Osteoblast (primary cell): ENCODE measurements around the gene GPX4. TPM values are rescaled to one million over a fixed set of nuclear protein-coding genes. Genes with fewer than 3 reads are reported as not detected.

ENCODE experiments used
- DNase-seq: peaks from one replicate; pipeline ENCODE4 v3.0.0; 2011; ENCODE audit warnings: low spot score, mixed read lengths; ENCODE audit not compliant: insufficient read length; ENCODE audit errors: missing footprints
- H2AFZ ChIP-seq: 2 replicates; pipeline ENCODE4 v1.6.0; 2011; ENCODE audit warnings: mild to moderate bottlenecking, low read length
- H3K27ac ChIP-seq: 2 replicates; pipeline ENCODE4 v1.5.1; 2011; ENCODE audit warnings: mild to moderate bottlenecking, low read depth, low read length, moderate library complexity
- H3K27me3 ChIP-seq: 2 replicates; pipeline ENCODE4 v1.6.0; 2012; ENCODE audit warnings: mild to moderate bottlenecking, control low read depth, inconsistent platforms, low read length, moderate library complexity; ENCODE audit not compliant: insufficient read depth
- H3K36me3 ChIP-seq: 2 replicates; pipeline ENCODE4 v1.5.1; 2011; ENCODE audit warnings: mild to moderate bottlenecking, low read length, control low read depth, moderate library complexity; ENCODE audit not compliant: insufficient read depth
- H3K4me1 ChIP-seq: 2 replicates; pipeline ENCODE4 v1.5.1; 2011; ENCODE audit warnings: mild to moderate bottlenecking, low read length, control low read depth, moderate library complexity; ENCODE audit not compliant: insufficient read depth
- H3K4me2 ChIP-seq: 2 replicates; pipeline ENCODE4 v1.6.0; 2011; ENCODE audit warnings: mild to moderate bottlenecking, low read length; ENCODE audit not compliant: insufficient read depth
- H3K4me3 ChIP-seq: fragments of 200-600 bp; sonication (generic); 3 replicates; pipeline ENCODE4 v1.5.1; 2012; ENCODE audit warnings: mild to moderate bottlenecking, low read length, inconsistent platforms; ENCODE audit not compliant: insufficient read depth
- H3K79me2 ChIP-seq: 2 replicates; pipeline ENCODE4 v1.6.0; 2012; ENCODE audit warnings: mild to moderate bottlenecking, low read length, control low read depth, inconsistent platforms; ENCODE audit not compliant: insufficient read depth
- H3K9me3 ChIP-seq: 2 replicates; pipeline ENCODE4 v1.5.1; 2011; ENCODE audit warnings: low read depth, low read length, control low read depth
- H4K20me1 ChIP-seq: 2 replicates; pipeline ENCODE4 v1.6.0; 2012; ENCODE audit warnings: mild to moderate bottlenecking, low read length, control low read depth; ENCODE audit not compliant: insufficient read depth
- total RNA-seq: library from RNA; depleted of rRNA; stranded (reverse); fragments of >200 nt; gene quantifications from 2 replicates; pipeline ENCODE4 v1.2.3, GENCODE V29; 2012
- TF ChIP-seq, protein P1 (sequence below): IDR thresholded peaks from 2 replicates; pipeline ENCODE4 v1.5.1; 2011; ENCODE audit warnings: mild to moderate bottlenecking, low read depth, low read length, moderate library complexity; ENCODE audit errors: extremely low read depth

The GPX4 gene
- total RNA-seq, 1 donor: 515 TPM

DNA sequence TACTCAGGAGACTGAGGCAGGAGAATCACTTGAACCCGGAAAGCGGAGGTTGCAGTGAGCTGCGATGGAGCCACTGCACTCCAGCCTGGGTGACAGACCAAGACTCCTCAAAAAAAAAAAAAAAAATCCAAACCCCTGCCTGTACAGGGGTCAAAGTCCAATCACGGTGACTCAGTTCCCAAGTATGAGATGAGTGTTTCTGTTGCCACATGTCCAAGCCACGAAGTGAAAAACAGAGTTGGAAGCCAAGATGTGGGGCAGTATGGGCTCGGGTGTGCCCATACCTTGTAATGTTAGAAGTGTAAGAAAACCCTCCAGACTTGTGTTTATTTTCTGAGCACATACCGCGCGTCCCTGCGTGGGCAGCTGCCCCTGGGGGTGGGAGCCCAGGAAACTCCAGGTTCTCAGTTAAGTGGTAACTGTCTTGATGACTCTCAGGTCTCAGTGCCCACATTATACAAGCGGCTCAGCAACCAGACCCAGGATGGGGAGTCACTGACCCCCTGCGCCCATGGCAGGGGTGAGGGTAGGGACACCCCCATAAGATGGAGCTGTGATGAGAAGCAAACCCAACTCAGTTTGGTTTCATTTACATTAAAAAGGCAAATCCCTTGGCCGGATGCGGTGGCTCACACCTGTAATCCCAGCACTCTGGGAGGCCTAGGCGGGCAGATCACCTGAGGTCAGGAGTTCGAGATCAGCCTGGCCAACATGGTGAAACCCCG is 1.2 kb upstream of the GPX4 start:
- Histone ChIP-seq H2AFZ (no peak overlapping the region), H3K4me3 (peak overlapping the region; percentile 51), H3K27ac (peak overlapping the region; percentile 97), H3K27me3 (no peaks in the 10 kb centered on the region), H3K36me3 (peaks cover 17% of the 10 kb centered on the region), H4K20me1 (peaks cover 27% of the 10 kb centered on the region), H3K4me1 (peaks cover 44% of the 10 kb centered on the region), H3K79me2 (no peaks in the 10 kb centered on the region), H3K9me3 (no peaks in the 10 kb centered on the region), H3K4me2 (peak overlapping the region; percentile 84)
- DNase-seq: peak; percentile 97
- TF ChIP-seq, protein P1, sequence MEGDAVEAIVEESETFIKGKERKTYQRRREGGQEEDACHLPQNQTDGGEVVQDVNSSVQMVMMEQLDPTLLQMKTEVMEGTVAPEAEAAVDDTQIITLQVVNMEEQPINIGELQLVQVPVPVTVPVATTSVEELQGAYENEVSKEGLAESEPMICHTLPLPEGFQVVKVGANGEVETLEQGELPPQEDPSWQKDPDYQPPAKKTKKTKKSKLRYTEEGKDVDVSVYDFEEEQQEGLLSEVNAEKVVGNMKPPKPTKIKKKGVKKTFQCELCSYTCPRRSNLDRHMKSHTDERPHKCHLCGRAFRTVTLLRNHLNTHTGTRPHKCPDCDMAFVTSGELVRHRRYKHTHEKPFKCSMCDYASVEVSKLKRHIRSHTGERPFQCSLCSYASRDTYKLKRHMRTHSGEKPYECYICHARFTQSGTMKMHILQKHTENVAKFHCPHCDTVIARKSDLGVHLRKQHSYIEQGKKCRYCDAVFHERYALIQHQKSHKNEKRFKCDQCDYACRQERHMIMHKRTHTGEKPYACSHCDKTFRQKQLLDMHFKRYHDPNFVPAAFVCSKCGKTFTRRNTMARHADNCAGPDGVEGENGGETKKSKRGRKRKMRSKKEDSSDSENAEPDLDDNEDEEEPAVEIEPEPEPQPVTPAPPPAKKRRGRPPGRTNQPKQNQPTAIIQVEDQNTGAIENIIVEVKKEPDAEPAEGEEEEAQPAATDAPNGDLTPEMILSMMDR: no peak

DNA sequence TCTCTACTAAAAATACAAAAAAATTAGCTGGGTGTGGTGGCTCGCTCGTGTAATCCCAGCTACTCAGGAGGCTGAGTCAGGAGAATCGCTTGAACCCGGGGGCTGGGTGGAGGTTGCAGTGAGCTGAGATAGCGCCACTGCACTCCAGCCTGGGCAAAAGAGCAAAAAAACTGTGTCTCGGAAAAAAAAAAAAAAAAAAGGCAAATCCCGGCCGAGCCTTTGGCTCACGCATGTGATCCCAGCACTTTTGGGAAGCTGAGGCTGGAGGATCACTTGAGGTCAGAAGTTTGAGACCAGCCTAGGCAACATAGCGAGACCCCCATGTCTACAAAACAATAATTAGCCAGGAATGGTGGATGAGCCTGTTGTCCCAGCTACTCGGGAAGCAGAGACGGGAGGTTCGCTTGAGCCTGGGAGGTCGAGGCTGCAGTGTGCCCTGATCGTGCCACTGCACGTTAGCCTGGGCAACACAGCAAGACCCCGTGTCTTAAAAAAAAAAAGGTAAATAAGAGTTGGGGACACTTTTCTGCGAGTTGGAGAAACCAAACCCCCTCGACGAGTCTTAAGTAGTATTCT is 574 bp upstream of the GPX4 start:
- Histone ChIP-seq H3K27ac (peak overlapping the region; percentile 97), H3K36me3 (peaks cover 20% of the 10 kb centered on the region), H3K27me3 (no peaks in the 10 kb centered on the region), H4K20me1 (peaks cover 29% of the 10 kb centered on the region), H3K4me3 (peak overlapping the region; percentile 50), H3K4me1 (peaks cover 44% of the 10 kb centered on the region), H3K9me3 (no peaks in the 10 kb centered on the region), H3K4me2 (peak overlapping the region; percentile 84), H3K79me2 (no peaks in the 10 kb centered on the region), H2AFZ (no peak overlapping the region)
- no peak for DNase-seq
- TF ChIP-seq, protein P1: no peak

DNA sequence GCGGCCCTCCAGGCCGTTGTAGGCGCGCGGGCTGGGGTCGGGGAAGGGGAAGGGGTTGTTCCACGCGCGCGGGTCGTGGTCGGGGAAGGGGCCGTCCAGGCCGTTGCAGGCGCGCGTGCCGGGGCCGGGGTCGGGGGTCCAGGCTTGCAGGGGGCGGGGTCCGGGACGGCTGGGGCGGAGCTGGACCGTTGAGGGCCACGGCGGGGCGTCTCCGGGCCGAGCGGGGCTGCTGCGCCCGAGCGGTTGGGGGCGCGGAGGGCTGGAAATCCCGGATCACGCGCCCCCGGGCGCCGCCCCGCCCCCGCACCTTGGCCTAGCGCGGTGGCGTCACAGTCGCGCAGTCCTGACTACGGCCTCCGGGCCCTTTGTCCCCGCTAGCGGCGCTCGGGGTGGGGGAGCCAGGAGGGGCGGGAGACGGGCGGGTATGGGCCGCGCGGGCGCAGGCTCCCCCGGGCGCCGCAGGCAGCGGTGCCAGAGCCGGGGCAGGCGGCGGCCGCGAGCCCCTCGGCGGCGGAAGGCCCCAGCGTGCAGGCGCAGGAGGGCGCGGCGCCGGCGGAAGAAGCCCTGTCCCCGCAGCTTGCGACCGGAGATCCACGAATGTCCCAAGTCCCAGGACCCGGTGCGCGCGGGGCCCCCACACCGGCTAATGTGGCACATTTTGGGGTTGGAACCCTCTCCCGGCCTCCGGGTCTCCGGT is 665 bp downstream of the GPX4 start:
- DNase-seq: peak; percentile 99
- H3K4me3 ChIP-seq: peak overlapping the region; percentile 80
- no peaks in the 10 kb centered on the region for H3K27me3 ChIP-seq
- H3K4me2 ChIP-seq: peak overlapping the region; percentile 83
- no peak overlapping the region for H2AFZ ChIP-seq
- H3K36me3 ChIP-seq: peaks cover 26% of the 10 kb centered on the region
- H3K9me3 ChIP-seq: no peaks in the 10 kb centered on the region
- no peaks in the 10 kb centered on the region for H3K79me2 ChIP-seq
- H3K27ac ChIP-seq: peak overlapping the region; percentile 66
- H4K20me1 ChIP-seq: peaks cover 29% of the 10 kb centered on the region
- peaks cover 34% of the 10 kb centered on the region for H3K4me1 ChIP-seq
- TF ChIP-seq, protein P1: no peak
